Right lobe of liver (tissue), 6 donors: ENCODE measurements around the gene FBXW5. TPM values are rescaled to one million over a fixed set of nuclear protein-coding genes. Genes with fewer than 3 reads are reported as not detected.

Source experiments
- ATAC-seq, 4 donors: fragments of 200-7000 bp; cut with Tn5 transposase; one replicate each; pipeline ENCODE4 v1.9.1; 2020; ENCODE audit warnings: mild to moderate bottlenecking in 4 of 4, moderate library complexity in 4 of 4
- DNase-seq, 3 donors: peaks; one replicate each; pipeline ENCODE4 v3.0.0-alpha.2; 2020
- H3K27ac ChIP-seq, 3 donors: fragments of 200-600 bp; one replicate each; pipeline ENCODE4 v1.8.0; 2022
- H3K27me3 ChIP-seq, 2 donors: fragments of 200-600 bp; one replicate each; pipeline ENCODE4 v1.8.0; 2022
- H3K36me3 ChIP-seq, 4 donors: fragments of 200-600 bp; sonication (generic) in 1 of 4; one replicate each; pipeline versions ENCODE4 v1.5.1 to v1.8.0; 2017 to 2022; ENCODE audit warnings: control low read depth in 1 of 4
- H3K4me1 ChIP-seq, 4 donors: fragments of 200-600 bp; sonication (generic) in 1 of 4; one replicate each; pipeline versions ENCODE4 v1.5.1 to v1.8.0; 2017 to 2022; ENCODE audit warnings: control low read depth in 1 of 4
- H3K4me3 ChIP-seq, 3 donors: fragments of 200-600 bp; one replicate each; pipeline ENCODE4 v1.8.0; 2022
- H3K9me3 ChIP-seq, 4 donors: fragments of 200-600 bp; sonication (generic) in 1 of 4; one replicate each; pipeline versions ENCODE4 v1.5.1 to v1.8.0; 2017 to 2022; ENCODE audit warnings: control low read depth in 1 of 4
- POLR2A ChIP-seq: fragments of 450-650 bp; IDR thresholded peaks from one replicate; pipeline ENCODE4 v1.6.1; 2017; ENCODE audit warnings: antibody characterized with exemption, mild to moderate bottlenecking
- WGBS: methylation state at CpG from one replicate; pipeline ENCODE4 v1.1.6; 2018; ENCODE audit warnings: low coverage, low lambda C conversion rate; ENCODE audit not compliant: insufficient coverage; ENCODE audit errors: missing lambda C conversion rate; 5-methylcytosine and 5-hydroxymethylcytosine counted together
- intact Hi-C, 2 donors: fragments of 100-400 bp; cut with DNase I; formaldehyde crosslinking; loops; one replicate each; pipeline versions ENCODE4 v1.11.2 to v1.14.1; 2022
- total RNA-seq, 6 experiments: library from RNA; depleted of rRNA in 2 of 6; stranded (reverse); fragments of >200 nt in 2 of 6; fragmentation: NEBNext Ultra II Directional in 3 of 6; extraction: Animal tissue kit (Norgen Biotek cat#: 25700) in 3 of 6; gene quantifications; one replicate each; pipeline versions ENCODE4 v1.1.0 to v1.2.4, GENCODE V29; 2016 to 2023
- TF ChIP-seq, protein P1 (sequence below), 4 donors: fragments of 200-600 bp in 3 of 4; fragments of 450-650 bp in 1 of 4; IDR thresholded peaks; one replicate each; pipeline versions ENCODE4 v1.5.1 to v1.8.0; 2016 to 2022; ENCODE audit warnings: antibody characterized with exemption in 4 of 4, mild to moderate bottlenecking in 2 of 4
- donor health status: DM: no; HTN: yes; CAD: no.
- donor health status: DM: no; HTN: no; CAD: no.
- donor health status: DM: no; HTN: no; CAD: no.
- donor health status: DM: no; HTN: yes; CAD: no.
- donor health status: DM: no; HTN: yes; CAD: no.

Gene FBXW5
- total RNA-seq, 6 experiments from 2014 or later = 84.0 to 290 (median 97.4) TPM

DNA sequence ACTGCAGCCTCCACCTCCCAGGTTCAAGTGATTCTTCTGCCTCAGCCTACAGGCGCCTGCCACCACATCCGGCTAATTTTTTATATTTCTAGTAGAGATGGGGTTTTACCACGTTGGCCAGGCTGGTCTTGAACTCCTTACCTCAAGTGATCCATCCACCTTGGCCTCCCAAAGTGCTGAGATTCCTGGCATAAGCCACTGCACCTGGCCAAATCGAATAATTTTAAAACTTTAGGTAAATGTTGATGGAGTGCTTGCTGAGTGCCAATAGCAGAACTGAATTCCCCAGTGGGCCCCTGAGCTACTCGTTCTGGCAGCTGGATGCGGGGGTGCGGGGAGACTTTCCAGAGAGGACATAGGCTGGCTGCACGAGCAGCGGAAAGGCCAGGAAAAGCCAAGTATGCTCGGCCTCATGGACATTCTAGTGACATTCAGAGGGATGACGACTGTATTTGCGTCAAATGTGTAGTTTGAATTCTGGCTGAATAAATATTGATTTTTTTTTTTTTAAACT is 41.4 kb downstream of the FBXW5 start:
- H3K27me3 ChIP-seq = no peaks in the 10 kb centered on the region
- peak in 2 of 3 donors; percentile 73 to 80 for DNase-seq
- no peak for TF ChIP-seq POLR2A
- TF ChIP-seq, protein P1, sequence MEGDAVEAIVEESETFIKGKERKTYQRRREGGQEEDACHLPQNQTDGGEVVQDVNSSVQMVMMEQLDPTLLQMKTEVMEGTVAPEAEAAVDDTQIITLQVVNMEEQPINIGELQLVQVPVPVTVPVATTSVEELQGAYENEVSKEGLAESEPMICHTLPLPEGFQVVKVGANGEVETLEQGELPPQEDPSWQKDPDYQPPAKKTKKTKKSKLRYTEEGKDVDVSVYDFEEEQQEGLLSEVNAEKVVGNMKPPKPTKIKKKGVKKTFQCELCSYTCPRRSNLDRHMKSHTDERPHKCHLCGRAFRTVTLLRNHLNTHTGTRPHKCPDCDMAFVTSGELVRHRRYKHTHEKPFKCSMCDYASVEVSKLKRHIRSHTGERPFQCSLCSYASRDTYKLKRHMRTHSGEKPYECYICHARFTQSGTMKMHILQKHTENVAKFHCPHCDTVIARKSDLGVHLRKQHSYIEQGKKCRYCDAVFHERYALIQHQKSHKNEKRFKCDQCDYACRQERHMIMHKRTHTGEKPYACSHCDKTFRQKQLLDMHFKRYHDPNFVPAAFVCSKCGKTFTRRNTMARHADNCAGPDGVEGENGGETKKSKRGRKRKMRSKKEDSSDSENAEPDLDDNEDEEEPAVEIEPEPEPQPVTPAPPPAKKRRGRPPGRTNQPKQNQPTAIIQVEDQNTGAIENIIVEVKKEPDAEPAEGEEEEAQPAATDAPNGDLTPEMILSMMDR (IDR thresholded peaks at IDR 0.05) = no peak
- H3K9me3 ChIP-seq = no peaks in the 10 kb centered on the region
- H3K36me3 ChIP-seq = peaks cover 0 to 28% (median 6%) of the 10 kb centered on the region in 4 donors
- ATAC-seq = peak; percentile 19 to 65 (median 42)
- WGBS = 34% methylated on average over 12 of the region's 12 CpGs
- peak overlapping the region; percentile 80 to 89 (median 84) for H3K27ac ChIP-seq
- peaks cover 0 to 30% (median 14%) of the 10 kb centered on the region in 4 donors for H3K4me1 ChIP-seq
- intact Hi-C loops = no loop called here
- H3K4me3 ChIP-seq = no peak overlapping the region

DNA sequence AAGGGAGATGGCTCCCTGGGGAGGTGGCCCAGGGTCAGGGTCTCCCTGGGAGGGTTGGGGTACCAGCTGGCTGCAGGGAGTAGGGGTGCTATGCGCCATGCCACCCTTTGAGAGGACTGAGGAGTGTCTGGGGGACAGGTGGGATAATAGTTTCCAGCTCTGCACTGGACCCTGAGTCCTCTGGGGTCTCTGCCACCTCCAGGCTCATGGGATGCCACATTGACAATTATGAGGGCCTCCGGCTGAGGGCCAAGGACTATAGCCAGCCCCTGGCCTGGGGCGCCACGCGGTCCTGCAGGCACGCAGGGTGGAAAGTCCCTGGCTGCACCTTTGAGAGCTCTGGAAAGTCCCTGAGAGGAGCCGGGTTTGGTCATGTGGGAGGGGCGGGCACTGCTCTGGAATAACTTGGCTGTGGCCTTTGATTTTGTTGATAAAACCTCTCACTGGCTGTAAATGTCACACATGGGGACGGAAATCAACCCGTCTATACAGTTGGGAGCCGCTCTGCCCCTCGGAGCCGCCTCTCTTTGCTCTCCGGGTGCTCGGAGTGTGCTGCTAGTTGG is 42.2 kb downstream of the FBXW5 start:
- peak; percentile 64 for TF ChIP-seq POLR2A
- TF ChIP-seq, protein P1 (IDR thresholded peaks at IDR 0.05) = no peak
- Histone ChIP-seq H3K27ac (peak overlapping the region; percentile 80 to 89 (median 84)), H3K4me3 (no peak overlapping the region), H3K27me3 (no peaks in the 10 kb centered on the region), H3K36me3 (peaks cover 0 to 23% (median 5%) of the 10 kb centered on the region in 4 donors), H3K4me1 (peaks cover 0 to 30% (median 14%) of the 10 kb centered on the region in 4 donors), H3K9me3 (no peaks in the 10 kb centered on the region)
- intact Hi-C loops = no loop called here
- ATAC-seq (peak; percentile 87 to 94 (median 93)), DNase-seq (peak; percentile 90 to 94 (median 92))
- 5% methylated on average over 4 of the region's 15 CpGs for WGBS

DNA sequence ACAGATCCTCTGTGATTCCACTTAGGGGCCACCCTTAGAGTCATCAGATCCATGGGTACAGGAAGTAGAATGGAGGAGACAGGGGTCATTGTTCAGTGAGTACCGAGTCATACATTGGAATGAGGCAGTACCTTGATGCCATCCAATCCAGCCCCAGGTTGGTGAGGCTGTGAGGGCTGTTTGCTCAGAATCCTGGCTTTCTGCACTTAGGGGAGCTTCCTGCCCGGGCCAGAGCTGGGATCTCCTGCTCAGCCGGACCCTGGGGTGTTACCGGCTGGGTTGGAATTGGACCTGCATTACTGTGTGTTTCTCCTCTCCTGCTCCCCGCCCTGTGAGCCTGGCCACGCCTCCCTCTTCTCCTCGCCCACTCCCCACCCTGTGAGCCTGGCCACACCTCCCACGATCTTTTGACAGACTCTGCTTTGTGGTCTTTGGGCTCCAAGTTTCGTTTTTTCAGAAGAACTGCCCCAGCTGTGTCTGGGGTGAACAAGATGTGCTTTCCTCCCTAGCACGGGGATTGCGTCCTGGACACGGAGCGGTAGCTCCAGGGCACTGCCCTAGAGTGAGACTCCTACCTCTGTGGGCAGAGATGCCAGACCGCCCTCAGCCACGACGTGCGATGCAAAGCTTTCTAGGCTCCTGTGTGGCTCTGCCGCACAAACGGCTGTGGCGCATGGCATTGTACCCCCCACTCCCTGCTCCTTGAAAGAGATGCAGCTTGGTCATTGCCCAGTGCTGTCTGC is 42.9 kb downstream of the FBXW5 start:
- Histone ChIP-seq H3K9me3 (no peaks in the 10 kb centered on the region), H3K36me3 (peaks cover 0 to 23% (median 5%) of the 10 kb centered on the region in 4 donors), H3K4me1 (peaks cover 0 to 30% (median 14%) of the 10 kb centered on the region in 4 donors), H3K27ac (peak overlapping the region; percentile 80 to 89 (median 84)), H3K4me3 (no peak overlapping the region), H3K27me3 (no peaks in the 10 kb centered on the region)
- intact Hi-C loops = no loop called here
- ATAC-seq (peak; percentile 28 to 63 (median 52)), DNase-seq (peak in 1 of 3 donors; percentile 61)
- 13% methylated on average over 5 of the region's 20 CpGs for WGBS
- TF ChIP-seq, protein P1 (IDR thresholded peaks at IDR 0.05) = no peak
- TF ChIP-seq POLR2A = peak; percentile 32

DNA sequence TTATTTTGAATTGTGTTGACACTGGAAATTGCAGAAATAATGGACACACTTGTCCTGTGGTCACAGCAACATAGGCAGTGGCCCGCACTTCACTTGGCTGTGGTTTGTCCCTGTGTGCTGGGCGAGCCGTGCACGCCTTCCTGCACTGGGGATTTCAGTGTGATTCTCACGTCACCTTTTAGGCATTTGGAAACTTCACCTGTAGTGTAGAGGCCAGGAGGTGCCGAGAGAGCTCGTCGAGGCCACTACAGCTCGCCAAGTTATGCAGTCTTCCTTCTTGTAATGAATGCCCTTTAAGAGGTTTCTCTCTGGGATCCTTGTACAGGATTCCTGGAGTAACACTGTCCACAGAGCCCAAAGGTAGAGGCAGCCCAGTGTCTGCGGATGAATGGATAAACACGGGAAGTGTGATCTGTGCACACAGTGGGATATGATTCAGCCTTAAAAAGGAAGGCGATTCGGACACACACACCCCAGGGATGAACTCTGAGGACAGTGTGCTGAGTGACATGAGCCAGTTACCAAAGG is 43.5 kb downstream of the FBXW5 start:
- intact Hi-C loops = no loop called here
- H3K4me3 ChIP-seq = no peak overlapping the region
- H3K27me3 ChIP-seq = no peaks in the 10 kb centered on the region
- DNase-seq (no peak), ATAC-seq (peak in 2 of 4 donors; percentile 3 to 7)
- TF ChIP-seq, protein P1 (IDR thresholded peaks at IDR 0.05) = no peak
- H3K9me3 ChIP-seq = no peaks in the 10 kb centered on the region
- peaks cover 0 to 30% (median 14%) of the 10 kb centered on the region in 4 donors for H3K4me1 ChIP-seq
- H3K36me3 ChIP-seq = peaks cover 0 to 23% (median 5%) of the 10 kb centered on the region in 4 donors
- 69% methylated on average over 6 of the region's 13 CpGs for WGBS
- H3K27ac ChIP-seq = peak overlapping the region; percentile 80 to 89 (median 84)
